Liver (tissue), 9 donors: ENCODE results near the gene HASPIN. TPM values are rescaled to one million over a fixed set of nuclear protein-coding genes. Genes with fewer than 3 reads are reported as not detected.

Experiments
- DNase-seq: peaks from one replicate; pipeline ENCODE4 v3.0.0-alpha.2; 2017; ENCODE audit warnings: low spot score
- H3K27ac ChIP-seq, 2 donors: one replicate each; pipeline ENCODE4 v1.7.0; 2013; ENCODE audit warnings: inconsistent platforms in 2 of 2, low read length in 2 of 2, control low read depth in 1 of 2, low read depth in 1 of 2, mild to moderate bottlenecking in 1 of 2
- H3K27me3 ChIP-seq, 4 donors: one replicate each; pipeline versions ENCODE4 v1.6.1 to v1.7.0; 2013; ENCODE audit warnings: low read length in 3 of 4, inconsistent platforms in 1 of 4, mild to moderate bottlenecking in 1 of 4, moderate library complexity in 1 of 4; ENCODE audit not compliant: control insufficient read depth in 4 of 4, insufficient read depth in 4 of 4
- H3K36me3 ChIP-seq, 4 donors: one replicate each; pipeline versions ENCODE4 v1.6.1 to v1.7.0; 2013; ENCODE audit warnings: low read length in 3 of 4, mild to moderate bottlenecking in 3 of 4, low read depth in 1 of 4, moderate library complexity in 1 of 4; ENCODE audit not compliant: control insufficient read depth in 4 of 4, insufficient read depth in 3 of 4
- H3K4me1 ChIP-seq, 4 donors: one replicate each; pipeline versions ENCODE4 v1.6.1 to v1.7.0; 2013; ENCODE audit warnings: low read length in 3 of 4, mild to moderate bottlenecking in 3 of 4, moderate library complexity in 1 of 4; ENCODE audit not compliant: control insufficient read depth in 4 of 4, insufficient read depth in 4 of 4
- H3K4me3 ChIP-seq, 3 donors: one replicate each; pipeline versions ENCODE4 v1.6.1 to v1.7.0; 2013; ENCODE audit warnings: low read length in 3 of 3, control low read depth in 1 of 3, low read depth in 1 of 3, mild to moderate bottlenecking in 1 of 3
- H3K9ac ChIP-seq, 2 donors: one replicate each; pipeline ENCODE4 v1.7.0; 2013; ENCODE audit warnings: low read length in 2 of 2, mild to moderate bottlenecking in 2 of 2, moderate library complexity in 2 of 2, control low read depth in 1 of 2, low read depth in 1 of 2
- H3K9me3 ChIP-seq, 4 donors: one replicate each; pipeline versions ENCODE4 v1.6.1 to v1.7.0; 2013; ENCODE audit warnings: low read length in 3 of 4; ENCODE audit not compliant: control insufficient read depth in 4 of 4
- ATF3 ChIP-seq: IDR thresholded peaks from 2 replicates; pipeline ENCODE4 v1.6.1; 2016; ENCODE audit warnings: antibody characterized with exemption
- EGR1 ChIP-seq, 2 donors: IDR thresholded peaks; 2 replicates each; pipeline ENCODE4 v1.6.1; 2016 to 2018; ENCODE audit warnings: antibody characterized with exemption in 2 of 2, low read depth in 2 of 2
- FOXA1 ChIP-seq: IDR thresholded peaks from 2 replicates; pipeline ENCODE4 v1.6.1; 2016; ENCODE audit warnings: antibody characterized with exemption
- FOXA2 ChIP-seq: IDR thresholded peaks from 2 replicates; pipeline ENCODE4 v1.6.1; 2016; ENCODE audit warnings: antibody characterized with exemption
- GABPA ChIP-seq, 2 donors: IDR thresholded peaks in 1 of 2; conservative IDR thresholded peaks in 1 of 2; 2 replicates each; pipeline ENCODE4 v1.6.1; 2016; ENCODE audit warnings: antibody characterized with exemption in 2 of 2, mild to moderate bottlenecking in 1 of 2, moderate library complexity in 1 of 2
- HNF4A ChIP-seq, 2 donors: conservative IDR thresholded peaks; 2 replicates each; pipeline ENCODE4 v1.6.1; 2016; ENCODE audit warnings: antibody characterized with exemption in 2 of 2, mild to moderate bottlenecking in 2 of 2
- HNF4G ChIP-seq: IDR thresholded peaks from 2 replicates; pipeline ENCODE4 v1.6.1; 2016; ENCODE audit warnings: antibody characterized with exemption
- JUND ChIP-seq, 2 donors: IDR thresholded peaks; 2 replicates each; pipeline ENCODE4 v1.6.1; 2016; ENCODE audit warnings: antibody characterized with exemption in 2 of 2
- MAX ChIP-seq: IDR thresholded peaks from 2 replicates; pipeline ENCODE4 v1.6.1; 2016; ENCODE audit warnings: antibody characterized with exemption
- NR2F2 ChIP-seq: IDR thresholded peaks from 2 replicates; pipeline ENCODE4 v1.6.1; 2016; ENCODE audit warnings: antibody characterized with exemption
- RAD21 ChIP-seq, 2 donors: IDR thresholded peaks; 2 replicates each; pipeline ENCODE4 v1.6.1; 2016; ENCODE audit warnings: antibody characterized with exemption in 2 of 2, mild to moderate bottlenecking in 2 of 2
- REST ChIP-seq: IDR thresholded peaks from 2 replicates; pipeline ENCODE4 v1.6.1; 2016; ENCODE audit warnings: antibody characterized with exemption, mild to moderate bottlenecking
- RXRA ChIP-seq, 2 donors: IDR thresholded peaks; 2 replicates each; pipeline ENCODE4 v1.6.1; 2017 to 2018; ENCODE audit warnings: antibody characterized with exemption in 2 of 2, mild to moderate bottlenecking in 1 of 2
- SP1 ChIP-seq: IDR thresholded peaks from 2 replicates; pipeline ENCODE4 v1.6.1; 2018; ENCODE audit warnings: antibody characterized with exemption, mild to moderate bottlenecking
- TAF1 ChIP-seq: conservative IDR thresholded peaks from 2 replicates; pipeline ENCODE4 v1.6.1; 2016; ENCODE audit warnings: antibody characterized with exemption, mild to moderate bottlenecking
- YY1 ChIP-seq: IDR thresholded peaks from 2 replicates; pipeline ENCODE4 v1.6.1; 2016; ENCODE audit warnings: antibody characterized with exemption, mild to moderate bottlenecking
- WGBS: extraction: QIAGEN DNeasy Blood & Tissue Kit; methylation state at CpG from one replicate; pipeline ENCODE4 v1.1.7; 2013; 5-methylcytosine and 5-hydroxymethylcytosine counted together
- polyA plus RNA-seq, 2 donors: library from polyadenylated mRNA; stranded (reverse) in 1 of 2; unstranded in 1 of 2; fragments of 200-250 nt in 1 of 2; fragments of >200 nt in 1 of 2; fragmentation: Nextera tagmentation in 1 of 2; extraction: Ambion mirVana in 1 of 2; gene quantifications; one replicate each; pipeline versions ENCODE4 v1.2.1 to v1.2.3, GENCODE V29; 2013 to 2015
- total RNA-seq, 2 donors: library from RNA; depleted of rRNA; stranded (reverse); fragments of >200 nt; gene quantifications; one replicate each; pipeline ENCODE4 v1.2.3, GENCODE V29; 2014
- TF ChIP-seq, protein P1 (sequence below): fragments of 150-350 bp; IDR thresholded peaks from 2 replicates; pipeline ENCODE4 v1.5.1; 2017; ENCODE audit warnings: improper control_type of control experiment, low read depth, low read length; ENCODE audit not compliant: missing input control
- TF ChIP-seq, protein P2 (sequence below): IDR thresholded peaks from 2 replicates; pipeline ENCODE4 v1.6.1; 2016; ENCODE audit warnings: antibody characterized with exemption
- donor health status: healthy.
- donor health status: healthy.
- donor health status: healthy.
- donor health status: healthy.
- donor health status: healthy.

Gene HASPIN
- total and polyA plus RNA-seq, 4 donors, result 0.08 to 5.8 (median 0.28) TPM; not detected in 1

DNA sequence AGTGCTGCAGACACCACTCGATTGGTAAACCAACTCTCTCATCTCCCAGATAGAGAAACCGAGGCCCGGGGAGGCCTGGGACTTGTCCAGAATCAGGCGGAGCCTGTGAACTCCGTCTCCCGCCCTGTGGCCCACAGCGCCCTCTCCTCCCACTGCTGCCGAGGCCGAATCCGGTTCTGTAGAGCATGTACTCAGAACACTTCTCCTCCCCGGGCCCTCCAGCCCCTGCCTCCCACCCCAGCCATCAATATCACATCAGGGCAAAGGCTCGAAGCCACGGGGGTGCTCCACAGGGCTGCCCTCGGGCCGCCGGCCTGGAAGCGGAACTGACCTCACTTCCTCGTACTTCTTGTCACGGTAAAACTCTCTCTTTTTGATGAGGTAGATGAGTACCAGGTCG lies 42.1 kb upstream of the HASPIN start:
- no peak for TF ChIP-seq REST
- TF ChIP-seq, protein P1, sequence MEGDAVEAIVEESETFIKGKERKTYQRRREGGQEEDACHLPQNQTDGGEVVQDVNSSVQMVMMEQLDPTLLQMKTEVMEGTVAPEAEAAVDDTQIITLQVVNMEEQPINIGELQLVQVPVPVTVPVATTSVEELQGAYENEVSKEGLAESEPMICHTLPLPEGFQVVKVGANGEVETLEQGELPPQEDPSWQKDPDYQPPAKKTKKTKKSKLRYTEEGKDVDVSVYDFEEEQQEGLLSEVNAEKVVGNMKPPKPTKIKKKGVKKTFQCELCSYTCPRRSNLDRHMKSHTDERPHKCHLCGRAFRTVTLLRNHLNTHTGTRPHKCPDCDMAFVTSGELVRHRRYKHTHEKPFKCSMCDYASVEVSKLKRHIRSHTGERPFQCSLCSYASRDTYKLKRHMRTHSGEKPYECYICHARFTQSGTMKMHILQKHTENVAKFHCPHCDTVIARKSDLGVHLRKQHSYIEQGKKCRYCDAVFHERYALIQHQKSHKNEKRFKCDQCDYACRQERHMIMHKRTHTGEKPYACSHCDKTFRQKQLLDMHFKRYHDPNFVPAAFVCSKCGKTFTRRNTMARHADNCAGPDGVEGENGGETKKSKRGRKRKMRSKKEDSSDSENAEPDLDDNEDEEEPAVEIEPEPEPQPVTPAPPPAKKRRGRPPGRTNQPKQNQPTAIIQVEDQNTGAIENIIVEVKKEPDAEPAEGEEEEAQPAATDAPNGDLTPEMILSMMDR, result no peak
- TF ChIP-seq EGR1 (IDR thresholded peaks at IDR 0.05; ENCODE audit: low read depth in 2 of 2), result no peak
- TF ChIP-seq YY1, result no peak
- no peak for TF ChIP-seq SP1
- no peak for TF ChIP-seq MAX
- no peak for TF ChIP-seq RXRA (IDR thresholded peaks at IDR 0.05)
- TF ChIP-seq FOXA1, result no peak
- TF ChIP-seq GABPA (IDR thresholded peaks at IDR 0.05 in 1 of 2, conservative IDR thresholded peaks at IDR 0.05 in 1 of 2), result no peak
- TF ChIP-seq NR2F2, result no peak
- no peak for TF ChIP-seq ATF3
- no peak for TF ChIP-seq HNF4A (conservative IDR thresholded peaks at IDR 0.05)
- TF ChIP-seq RAD21 (IDR thresholded peaks at IDR 0.05), result no peak
- no peak for TF ChIP-seq JUND (IDR thresholded peaks at IDR 0.05)
- TF ChIP-seq TAF1, result no peak
- no peak for TF ChIP-seq FOXA2
- TF ChIP-seq, protein P2, sequence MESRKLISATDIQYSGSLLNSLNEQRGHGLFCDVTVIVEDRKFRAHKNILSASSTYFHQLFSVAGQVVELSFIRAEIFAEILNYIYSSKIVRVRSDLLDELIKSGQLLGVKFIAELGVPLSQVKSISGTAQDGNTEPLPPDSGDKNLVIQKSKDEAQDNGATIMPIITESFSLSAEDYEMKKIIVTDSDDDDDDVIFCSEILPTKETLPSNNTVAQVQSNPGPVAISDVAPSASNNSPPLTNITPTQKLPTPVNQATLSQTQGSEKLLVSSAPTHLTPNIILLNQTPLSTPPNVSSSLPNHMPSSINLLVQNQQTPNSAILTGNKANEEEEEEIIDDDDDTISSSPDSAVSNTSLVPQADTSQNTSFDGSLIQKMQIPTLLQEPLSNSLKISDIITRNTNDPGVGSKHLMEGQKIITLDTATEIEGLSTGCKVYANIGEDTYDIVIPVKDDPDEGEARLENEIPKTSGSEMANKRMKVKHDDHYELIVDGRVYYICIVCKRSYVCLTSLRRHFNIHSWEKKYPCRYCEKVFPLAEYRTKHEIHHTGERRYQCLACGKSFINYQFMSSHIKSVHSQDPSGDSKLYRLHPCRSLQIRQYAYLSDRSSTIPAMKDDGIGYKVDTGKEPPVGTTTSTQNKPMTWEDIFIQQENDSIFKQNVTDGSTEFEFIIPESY, result no peak
- no peak for TF ChIP-seq HNF4G
- Histone ChIP-seq H3K27me3 (no peaks in the 10 kb centered on the region), H3K4me3 (no peak overlapping the region), H3K27ac (no peak overlapping the region), H3K9me3 (no peaks in the 10 kb centered on the region), H3K36me3 (no peaks in the 10 kb centered on the region), H3K4me1 (no peaks in the 10 kb centered on the region), H3K9ac (no peak overlapping the region)
- no peak for DNase-seq
- 81% methylated on average over 20 of the region's 20 CpGs for WGBS

- no peak overlapping the region for H3K27ac ChIP-seq
- no peaks in the 10 kb centered on the region for H3K36me3 ChIP-seq
- no peaks in the 10 kb centered on the region for H3K27me3 ChIP-seq
- no peak overlapping the region for H3K9ac ChIP-seq
- no peaks in the 10 kb centered on the region for H3K4me1 ChIP-seq
- no peak overlapping the region for H3K4me3 ChIP-seq
- 89% methylated on average over 12 of the region's 12 CpGs for WGBS
- H3K9me3 ChIP-seq, result no peaks in the 10 kb centered on the region
- DNase-seq, result no peak
- TF ChIP-seq JUND (IDR thresholded peaks at IDR 0.05) (no peak), SP1 (no peak), ATF3 (no peak), REST (no peak), HNF4A (conservative IDR thresholded peaks at IDR 0.05) (no peak), RXRA (IDR thresholded peaks at IDR 0.05) (no peak), GABPA (IDR thresholded peaks at IDR 0.05 in 1 of 2, conservative IDR thresholded peaks at IDR 0.05 in 1 of 2) (no peak), MAX (no peak)
- TF ChIP-seq, protein P1, result no peak
Observed at GRCh38 chr17:3682033-3682432, 41.7 kb upstream of the HASPIN start.
